Right lobe of liver (tissue), 4 donors: ENCODE measurements around the gene TRIML1.

ENCODE experiments used
- POLR2A ChIP-seq: fragments of 450-650 bp; IDR thresholded peaks from one replicate; pipeline ENCODE4 v1.6.1; 2017; ENCODE audit warnings: antibody characterized with exemption, mild to moderate bottlenecking
- TF ChIP-seq, protein P1 (sequence below), 4 donors: fragments of 200-600 bp in 3 of 4; fragments of 450-650 bp in 1 of 4; IDR thresholded peaks; one replicate each; pipeline versions ENCODE4 v1.5.1 to v1.8.0; 2016 to 2022; ENCODE audit warnings: antibody characterized with exemption in 4 of 4, mild to moderate bottlenecking in 2 of 4
- donor health status: DM: no; HTN: no; CAD: no.
- donor health status: DM: no; HTN: no; CAD: no.
- donor health status: DM: no; HTN: yes; CAD: no.

DNA sequence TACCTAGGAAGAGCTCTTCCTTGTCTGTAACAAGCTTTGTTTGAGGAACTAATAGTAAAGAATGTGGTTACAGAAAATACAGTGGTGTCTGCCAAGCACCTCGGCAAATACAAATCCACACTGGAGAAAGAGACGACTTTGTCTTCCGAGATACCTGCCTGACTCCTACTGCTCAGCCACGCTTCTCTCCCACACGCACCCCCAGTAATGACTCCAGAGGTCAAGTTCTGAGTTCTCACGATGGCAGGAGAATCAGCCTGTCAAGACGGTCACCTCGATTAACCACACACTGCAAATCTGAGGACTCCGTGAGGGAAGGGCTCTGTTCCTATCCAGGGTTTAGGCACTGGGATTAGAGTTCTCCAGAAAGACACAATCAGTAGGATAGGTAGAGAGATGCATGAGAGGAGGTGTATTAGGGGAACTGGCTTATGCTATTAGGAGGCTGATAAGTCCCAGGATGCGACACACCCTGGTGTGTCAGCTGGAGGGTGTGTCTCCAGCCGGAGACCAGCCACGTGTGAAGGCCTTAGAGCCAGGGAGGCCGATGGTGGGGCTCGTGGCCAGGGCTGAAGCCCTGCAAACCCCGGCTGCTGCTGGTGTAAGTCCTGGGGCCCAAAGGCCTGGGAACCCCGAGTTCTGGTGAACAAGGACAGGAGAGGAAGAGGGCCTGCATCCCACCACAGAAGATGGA is 21.5 kb upstream of the TRIML1 start:
- TF ChIP-seq, protein P1, sequence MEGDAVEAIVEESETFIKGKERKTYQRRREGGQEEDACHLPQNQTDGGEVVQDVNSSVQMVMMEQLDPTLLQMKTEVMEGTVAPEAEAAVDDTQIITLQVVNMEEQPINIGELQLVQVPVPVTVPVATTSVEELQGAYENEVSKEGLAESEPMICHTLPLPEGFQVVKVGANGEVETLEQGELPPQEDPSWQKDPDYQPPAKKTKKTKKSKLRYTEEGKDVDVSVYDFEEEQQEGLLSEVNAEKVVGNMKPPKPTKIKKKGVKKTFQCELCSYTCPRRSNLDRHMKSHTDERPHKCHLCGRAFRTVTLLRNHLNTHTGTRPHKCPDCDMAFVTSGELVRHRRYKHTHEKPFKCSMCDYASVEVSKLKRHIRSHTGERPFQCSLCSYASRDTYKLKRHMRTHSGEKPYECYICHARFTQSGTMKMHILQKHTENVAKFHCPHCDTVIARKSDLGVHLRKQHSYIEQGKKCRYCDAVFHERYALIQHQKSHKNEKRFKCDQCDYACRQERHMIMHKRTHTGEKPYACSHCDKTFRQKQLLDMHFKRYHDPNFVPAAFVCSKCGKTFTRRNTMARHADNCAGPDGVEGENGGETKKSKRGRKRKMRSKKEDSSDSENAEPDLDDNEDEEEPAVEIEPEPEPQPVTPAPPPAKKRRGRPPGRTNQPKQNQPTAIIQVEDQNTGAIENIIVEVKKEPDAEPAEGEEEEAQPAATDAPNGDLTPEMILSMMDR (IDR thresholded peaks at IDR 0.05): no peak
- TF ChIP-seq POLR2A: no peak
